Liver (tissue), 9 donors: ENCODE results near the gene TP53AIP1. TPM values are rescaled to one million over a fixed set of nuclear protein-coding genes. Genes with fewer than 3 reads are reported as not detected.

Experiments used
- DNase-seq: peaks from one replicate; pipeline ENCODE4 v3.0.0-alpha.2; 2017; ENCODE audit warnings: low spot score
- H3K27ac ChIP-seq, 2 donors: one replicate each; pipeline ENCODE4 v1.7.0; 2013; ENCODE audit warnings: inconsistent platforms in 2 of 2, low read length in 2 of 2, control low read depth in 1 of 2, low read depth in 1 of 2, mild to moderate bottlenecking in 1 of 2
- H3K27me3 ChIP-seq, 4 donors: one replicate each; pipeline versions ENCODE4 v1.6.1 to v1.7.0; 2013; ENCODE audit warnings: low read length in 3 of 4, inconsistent platforms in 1 of 4, mild to moderate bottlenecking in 1 of 4, moderate library complexity in 1 of 4; ENCODE audit not compliant: control insufficient read depth in 4 of 4, insufficient read depth in 4 of 4
- H3K36me3 ChIP-seq, 4 donors: one replicate each; pipeline versions ENCODE4 v1.6.1 to v1.7.0; 2013; ENCODE audit warnings: low read length in 3 of 4, mild to moderate bottlenecking in 3 of 4, low read depth in 1 of 4, moderate library complexity in 1 of 4; ENCODE audit not compliant: control insufficient read depth in 4 of 4, insufficient read depth in 3 of 4
- H3K4me1 ChIP-seq, 4 donors: one replicate each; pipeline versions ENCODE4 v1.6.1 to v1.7.0; 2013; ENCODE audit warnings: low read length in 3 of 4, mild to moderate bottlenecking in 3 of 4, moderate library complexity in 1 of 4; ENCODE audit not compliant: control insufficient read depth in 4 of 4, insufficient read depth in 4 of 4
- H3K4me3 ChIP-seq, 3 donors: one replicate each; pipeline versions ENCODE4 v1.6.1 to v1.7.0; 2013; ENCODE audit warnings: low read length in 3 of 3, control low read depth in 1 of 3, low read depth in 1 of 3, mild to moderate bottlenecking in 1 of 3
- H3K9ac ChIP-seq, 2 donors: one replicate each; pipeline ENCODE4 v1.7.0; 2013; ENCODE audit warnings: low read length in 2 of 2, mild to moderate bottlenecking in 2 of 2, moderate library complexity in 2 of 2, control low read depth in 1 of 2, low read depth in 1 of 2
- H3K9me3 ChIP-seq, 4 donors: one replicate each; pipeline versions ENCODE4 v1.6.1 to v1.7.0; 2013; ENCODE audit warnings: low read length in 3 of 4; ENCODE audit not compliant: control insufficient read depth in 4 of 4
- FOXA1 ChIP-seq: IDR thresholded peaks from 2 replicates; pipeline ENCODE4 v1.6.1; 2016; ENCODE audit warnings: antibody characterized with exemption
- FOXA2 ChIP-seq: IDR thresholded peaks from 2 replicates; pipeline ENCODE4 v1.6.1; 2016; ENCODE audit warnings: antibody characterized with exemption
- HNF4G ChIP-seq: IDR thresholded peaks from 2 replicates; pipeline ENCODE4 v1.6.1; 2016; ENCODE audit warnings: antibody characterized with exemption
- JUND ChIP-seq, 2 donors: IDR thresholded peaks; 2 replicates each; pipeline ENCODE4 v1.6.1; 2016; ENCODE audit warnings: antibody characterized with exemption in 2 of 2
- NR2F2 ChIP-seq: IDR thresholded peaks from 2 replicates; pipeline ENCODE4 v1.6.1; 2016; ENCODE audit warnings: antibody characterized with exemption
- SP1 ChIP-seq: IDR thresholded peaks from 2 replicates; pipeline ENCODE4 v1.6.1; 2018; ENCODE audit warnings: antibody characterized with exemption, mild to moderate bottlenecking
- TAF1 ChIP-seq: conservative IDR thresholded peaks from 2 replicates; pipeline ENCODE4 v1.6.1; 2016; ENCODE audit warnings: antibody characterized with exemption, mild to moderate bottlenecking
- YY1 ChIP-seq: IDR thresholded peaks from 2 replicates; pipeline ENCODE4 v1.6.1; 2016; ENCODE audit warnings: antibody characterized with exemption, mild to moderate bottlenecking
- WGBS: extraction: QIAGEN DNeasy Blood & Tissue Kit; methylation state at CpG from one replicate; pipeline ENCODE4 v1.1.7; 2013; 5-methylcytosine and 5-hydroxymethylcytosine counted together
- polyA plus RNA-seq, 2 donors: library from polyadenylated mRNA; stranded (reverse) in 1 of 2; unstranded in 1 of 2; fragments of 200-250 nt in 1 of 2; fragments of >200 nt in 1 of 2; fragmentation: Nextera tagmentation in 1 of 2; extraction: Ambion mirVana in 1 of 2; gene quantifications; one replicate each; pipeline versions ENCODE4 v1.2.1 to v1.2.3, GENCODE V29; 2013 to 2015
- total RNA-seq, 2 donors: library from RNA; depleted of rRNA; stranded (reverse); fragments of >200 nt; gene quantifications; one replicate each; pipeline ENCODE4 v1.2.3, GENCODE V29; 2014
- TF ChIP-seq, protein P1 (sequence below): fragments of 150-350 bp; IDR thresholded peaks from 2 replicates; pipeline ENCODE4 v1.5.1; 2017; ENCODE audit warnings: improper control_type of control experiment, low read depth, low read length; ENCODE audit not compliant: missing input control
- TF ChIP-seq, protein P2 (sequence below): IDR thresholded peaks from 2 replicates; pipeline ENCODE4 v1.6.1; 2016; ENCODE audit warnings: antibody characterized with exemption
- TF ChIP-seq, protein P3 (sequence below): IDR thresholded peaks from 2 replicates; pipeline ENCODE4 v1.6.1; 2016; ENCODE audit warnings: antibody characterized with exemption
- TF ChIP-seq, protein P4 (sequence below): IDR thresholded peaks from 2 replicates; pipeline ENCODE4 v1.6.1; 2016; ENCODE audit warnings: antibody characterized with exemption
- TF ChIP-seq, protein P5 (sequence below): IDR thresholded peaks from 2 replicates; pipeline ENCODE4 v1.6.1; 2016; ENCODE audit warnings: antibody characterized with exemption, mild to moderate bottlenecking
- donor health status: healthy.
- donor health status: healthy.
- donor health status: healthy.
- donor health status: healthy.
- donor health status: healthy.

Gene TP53AIP1
- total and polyA plus RNA-seq, 4 donors, result 0.08 TPM; not detected in 3

DNA sequence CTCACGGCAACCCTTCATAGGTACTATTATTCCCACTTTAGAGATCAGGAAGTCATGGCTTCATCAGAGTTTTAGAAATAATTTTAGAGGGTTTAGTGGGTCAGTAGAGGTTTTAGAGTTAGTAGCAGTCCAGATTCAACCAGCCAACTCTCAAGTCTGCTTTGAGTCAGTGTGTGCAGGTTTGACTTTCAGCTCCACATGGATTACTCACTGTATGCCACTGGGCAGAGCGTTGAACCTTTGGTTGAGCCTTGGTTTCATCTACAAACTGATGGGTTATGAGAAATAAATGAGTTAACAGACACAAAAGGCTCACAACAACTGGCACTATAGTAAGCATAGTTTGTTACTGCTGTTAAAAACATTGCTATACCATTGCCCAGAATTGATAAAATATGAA lies 19.0 kb upstream of the TP53AIP1 start (continued):
- TF ChIP-seq, protein P1, sequence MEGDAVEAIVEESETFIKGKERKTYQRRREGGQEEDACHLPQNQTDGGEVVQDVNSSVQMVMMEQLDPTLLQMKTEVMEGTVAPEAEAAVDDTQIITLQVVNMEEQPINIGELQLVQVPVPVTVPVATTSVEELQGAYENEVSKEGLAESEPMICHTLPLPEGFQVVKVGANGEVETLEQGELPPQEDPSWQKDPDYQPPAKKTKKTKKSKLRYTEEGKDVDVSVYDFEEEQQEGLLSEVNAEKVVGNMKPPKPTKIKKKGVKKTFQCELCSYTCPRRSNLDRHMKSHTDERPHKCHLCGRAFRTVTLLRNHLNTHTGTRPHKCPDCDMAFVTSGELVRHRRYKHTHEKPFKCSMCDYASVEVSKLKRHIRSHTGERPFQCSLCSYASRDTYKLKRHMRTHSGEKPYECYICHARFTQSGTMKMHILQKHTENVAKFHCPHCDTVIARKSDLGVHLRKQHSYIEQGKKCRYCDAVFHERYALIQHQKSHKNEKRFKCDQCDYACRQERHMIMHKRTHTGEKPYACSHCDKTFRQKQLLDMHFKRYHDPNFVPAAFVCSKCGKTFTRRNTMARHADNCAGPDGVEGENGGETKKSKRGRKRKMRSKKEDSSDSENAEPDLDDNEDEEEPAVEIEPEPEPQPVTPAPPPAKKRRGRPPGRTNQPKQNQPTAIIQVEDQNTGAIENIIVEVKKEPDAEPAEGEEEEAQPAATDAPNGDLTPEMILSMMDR, result no peak
- TF ChIP-seq FOXA2, result no peak
- no peak for TF ChIP-seq SP1
- TF ChIP-seq JUND (IDR thresholded peaks at IDR 0.05), result no peak
- TF ChIP-seq HNF4G, result no peak
- TF ChIP-seq, protein P2, sequence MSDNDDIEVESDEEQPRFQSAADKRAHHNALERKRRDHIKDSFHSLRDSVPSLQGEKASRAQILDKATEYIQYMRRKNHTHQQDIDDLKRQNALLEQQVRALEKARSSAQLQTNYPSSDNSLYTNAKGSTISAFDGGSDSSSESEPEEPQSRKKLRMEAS, result no peak

DNA sequence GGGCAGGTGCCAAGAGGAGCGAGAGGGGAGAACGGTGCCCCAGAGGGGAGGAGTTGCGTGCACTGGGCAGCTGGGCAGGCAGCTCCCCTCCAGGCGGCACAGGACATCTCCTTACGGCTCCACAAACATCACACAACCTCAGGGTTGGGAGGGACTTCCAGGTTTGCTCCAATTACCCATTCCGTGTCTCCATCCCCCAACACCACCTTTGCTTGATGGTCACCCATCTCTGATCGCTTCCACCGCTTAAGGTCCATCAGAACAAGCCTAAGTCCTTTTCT lies 14.5 kb upstream of the TP53AIP1 start:
- TF ChIP-seq, protein P2, result no peak
- TF ChIP-seq FOXA1, result no peak
- TF ChIP-seq, protein P1, result no peak
- TF ChIP-seq, protein P3, sequence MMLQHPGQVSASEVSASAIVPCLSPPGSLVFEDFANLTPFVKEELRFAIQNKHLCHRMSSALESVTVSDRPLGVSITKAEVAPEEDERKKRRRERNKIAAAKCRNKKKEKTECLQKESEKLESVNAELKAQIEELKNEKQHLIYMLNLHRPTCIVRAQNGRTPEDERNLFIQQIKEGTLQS, result no peak
- no peak for TF ChIP-seq SP1
- no peak for TF ChIP-seq YY1
- no peak for TF ChIP-seq FOXA2
- TF ChIP-seq TAF1, result no peak
- no peak for TF ChIP-seq JUND (IDR thresholded peaks at IDR 0.05)
- TF ChIP-seq, protein P4, sequence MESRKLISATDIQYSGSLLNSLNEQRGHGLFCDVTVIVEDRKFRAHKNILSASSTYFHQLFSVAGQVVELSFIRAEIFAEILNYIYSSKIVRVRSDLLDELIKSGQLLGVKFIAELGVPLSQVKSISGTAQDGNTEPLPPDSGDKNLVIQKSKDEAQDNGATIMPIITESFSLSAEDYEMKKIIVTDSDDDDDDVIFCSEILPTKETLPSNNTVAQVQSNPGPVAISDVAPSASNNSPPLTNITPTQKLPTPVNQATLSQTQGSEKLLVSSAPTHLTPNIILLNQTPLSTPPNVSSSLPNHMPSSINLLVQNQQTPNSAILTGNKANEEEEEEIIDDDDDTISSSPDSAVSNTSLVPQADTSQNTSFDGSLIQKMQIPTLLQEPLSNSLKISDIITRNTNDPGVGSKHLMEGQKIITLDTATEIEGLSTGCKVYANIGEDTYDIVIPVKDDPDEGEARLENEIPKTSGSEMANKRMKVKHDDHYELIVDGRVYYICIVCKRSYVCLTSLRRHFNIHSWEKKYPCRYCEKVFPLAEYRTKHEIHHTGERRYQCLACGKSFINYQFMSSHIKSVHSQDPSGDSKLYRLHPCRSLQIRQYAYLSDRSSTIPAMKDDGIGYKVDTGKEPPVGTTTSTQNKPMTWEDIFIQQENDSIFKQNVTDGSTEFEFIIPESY, result no peak
- no peak for TF ChIP-seq NR2F2
- TF ChIP-seq, protein P5, sequence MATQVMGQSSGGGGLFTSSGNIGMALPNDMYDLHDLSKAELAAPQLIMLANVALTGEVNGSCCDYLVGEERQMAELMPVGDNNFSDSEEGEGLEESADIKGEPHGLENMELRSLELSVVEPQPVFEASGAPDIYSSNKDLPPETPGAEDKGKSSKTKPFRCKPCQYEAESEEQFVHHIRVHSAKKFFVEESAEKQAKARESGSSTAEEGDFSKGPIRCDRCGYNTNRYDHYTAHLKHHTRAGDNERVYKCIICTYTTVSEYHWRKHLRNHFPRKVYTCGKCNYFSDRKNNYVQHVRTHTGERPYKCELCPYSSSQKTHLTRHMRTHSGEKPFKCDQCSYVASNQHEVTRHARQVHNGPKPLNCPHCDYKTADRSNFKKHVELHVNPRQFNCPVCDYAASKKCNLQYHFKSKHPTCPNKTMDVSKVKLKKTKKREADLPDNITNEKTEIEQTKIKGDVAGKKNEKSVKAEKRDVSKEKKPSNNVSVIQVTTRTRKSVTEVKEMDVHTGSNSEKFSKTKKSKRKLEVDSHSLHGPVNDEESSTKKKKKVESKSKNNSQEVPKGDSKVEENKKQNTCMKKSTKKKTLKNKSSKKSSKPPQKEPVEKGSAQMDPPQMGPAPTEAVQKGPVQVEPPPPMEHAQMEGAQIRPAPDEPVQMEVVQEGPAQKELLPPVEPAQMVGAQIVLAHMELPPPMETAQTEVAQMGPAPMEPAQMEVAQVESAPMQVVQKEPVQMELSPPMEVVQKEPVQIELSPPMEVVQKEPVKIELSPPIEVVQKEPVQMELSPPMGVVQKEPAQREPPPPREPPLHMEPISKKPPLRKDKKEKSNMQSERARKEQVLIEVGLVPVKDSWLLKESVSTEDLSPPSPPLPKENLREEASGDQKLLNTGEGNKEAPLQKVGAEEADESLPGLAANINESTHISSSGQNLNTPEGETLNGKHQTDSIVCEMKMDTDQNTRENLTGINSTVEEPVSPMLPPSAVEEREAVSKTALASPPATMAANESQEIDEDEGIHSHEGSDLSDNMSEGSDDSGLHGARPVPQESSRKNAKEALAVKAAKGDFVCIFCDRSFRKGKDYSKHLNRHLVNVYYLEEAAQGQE, result no peak
- 86% methylated on average over 8 of the region's 8 CpGs for WGBS

More for the DNA sequence above, 14.5 kb upstream of the TP53AIP1 start:
- Histone ChIP-seq H3K27me3 (peaks cover 0 to 3% (median 0%) of the 10 kb centered on the region in 4 donors), H3K27ac (no peak overlapping the region), H3K4me1 (no peaks in the 10 kb centered on the region), H3K4me3 (no peak overlapping the region), H3K36me3 (no peaks in the 10 kb centered on the region), H3K9ac (no peak overlapping the region), H3K9me3 (no peaks in the 10 kb centered on the region)
- no peak for DNase-seq
